HG02642 (cell line): Measurements from ENCODE around the gene ARMCX4.
"Not testable (repeated sequence)": the region's sequence is repeated elsewhere in the genome, so short reads cannot be mapped to it uniquely, and the experiment has no call there.

Source experiments
- ATAC-seq: cut with Tn5 transposase; IDR thresholded peaks from one replicate; pipeline ENCODE4 v1.9.1; 2021; ENCODE audit warnings: mild to moderate bottlenecking; ENCODE audit not compliant: unreplicated experiment, poor library complexity

The ARMCX4 gene

DNA sequence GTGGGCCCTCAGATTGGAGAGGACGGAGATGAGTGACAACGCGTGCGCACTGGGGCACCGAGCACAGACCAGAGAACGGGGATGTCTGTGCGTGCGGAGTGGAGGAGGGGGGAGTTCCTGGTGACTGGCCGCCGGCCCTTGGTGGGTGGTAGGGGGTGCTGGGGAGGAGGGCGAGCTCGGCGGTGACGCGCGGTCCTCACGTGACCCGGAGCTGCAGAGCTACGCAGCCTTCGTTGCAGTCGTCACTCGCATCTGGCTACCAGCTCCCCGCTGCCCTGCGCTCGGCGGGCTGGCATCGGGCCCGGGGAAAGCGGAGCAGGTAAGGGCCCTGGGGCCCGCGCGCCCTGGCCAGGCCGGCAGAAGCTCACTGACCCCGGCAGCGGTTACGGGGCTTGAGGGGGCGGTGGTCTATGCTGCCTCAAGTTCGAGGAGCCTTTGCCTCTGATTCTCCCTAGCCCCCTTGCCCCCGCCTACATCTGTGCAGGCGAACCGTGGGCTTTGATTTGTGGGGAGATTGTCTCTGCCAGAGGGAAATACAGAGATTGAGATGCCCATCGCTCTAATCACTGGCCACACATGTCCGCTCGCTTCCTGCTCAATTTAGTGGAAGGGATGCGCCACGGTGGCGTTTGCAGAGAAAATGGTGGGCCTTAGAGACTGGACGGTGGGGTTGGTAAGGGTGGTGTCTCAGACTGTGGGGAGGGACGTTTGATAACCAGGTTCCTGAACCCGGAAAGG, at the start of gene ARMCX4:
Gene ARMCX4, plus strand, starts transcription at position 245 of the 738 bp plus-strand sequence. CDS start 3,134 bp downstream, outside the sequence.
- peak; percentile 64 for ATAC-seq

DNA sequence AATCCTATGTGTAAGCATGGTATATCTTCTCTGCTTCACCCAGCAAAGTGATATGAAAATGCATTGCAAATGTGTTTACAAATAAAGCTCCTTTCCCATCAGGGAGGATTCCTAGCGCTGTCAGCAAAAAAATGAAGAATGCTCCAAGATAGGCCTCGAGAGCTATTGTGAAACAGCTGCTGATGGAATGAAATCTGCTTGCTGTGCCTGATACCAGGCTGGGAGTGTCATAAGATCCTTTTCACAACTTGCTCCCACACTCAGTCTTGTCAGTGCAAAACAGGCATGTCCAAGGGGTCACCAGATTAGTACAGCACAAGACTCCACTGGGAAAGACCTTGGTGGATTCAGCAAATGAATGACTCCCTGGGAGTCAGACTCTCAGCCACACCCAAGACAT, 43.2 kb upstream of the ARMCX4 start:
- ATAC-seq = no peak

DNA sequence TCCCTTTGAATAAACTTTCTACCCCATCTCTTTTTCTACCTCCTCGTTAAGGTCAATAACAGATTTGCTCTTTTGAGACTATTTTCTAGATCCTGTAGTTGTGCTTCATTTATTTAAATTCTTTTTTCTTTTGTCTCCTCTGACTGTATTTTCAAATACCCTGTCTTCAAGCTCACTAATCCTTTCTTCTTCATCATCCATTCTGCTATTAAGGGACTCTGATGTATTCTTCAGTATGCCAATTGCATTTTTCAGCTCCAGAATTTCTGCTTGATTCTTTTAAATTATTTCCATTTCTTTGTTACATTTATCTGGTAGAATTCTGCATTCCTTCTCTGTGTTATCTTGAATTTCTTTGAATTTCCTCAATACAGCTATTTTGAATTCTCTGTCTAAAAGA, 36.0 kb upstream of the ARMCX4 start:
- no peak for ATAC-seq

DNA sequence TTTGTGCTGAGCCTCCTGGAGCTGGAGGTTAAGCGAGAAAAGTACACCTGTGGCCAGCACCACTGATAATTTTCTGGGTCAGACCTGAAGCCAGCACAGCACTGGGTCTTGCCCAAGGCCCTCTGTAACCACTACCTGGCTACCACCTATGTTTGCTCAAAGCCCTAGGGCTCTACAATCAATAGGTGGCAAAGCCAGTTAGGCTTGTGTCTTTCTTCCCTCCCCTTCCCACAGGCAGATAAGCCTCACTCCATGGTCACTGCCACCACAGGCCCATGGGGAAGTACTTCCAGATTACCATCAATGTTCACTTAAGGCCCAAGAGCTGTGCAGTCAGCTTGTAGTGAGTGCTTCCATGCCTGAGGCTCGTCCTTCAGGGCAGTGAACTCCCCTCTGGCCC, 35.2 kb upstream of the ARMCX4 start:
- ATAC-seq = no peak

DNA sequence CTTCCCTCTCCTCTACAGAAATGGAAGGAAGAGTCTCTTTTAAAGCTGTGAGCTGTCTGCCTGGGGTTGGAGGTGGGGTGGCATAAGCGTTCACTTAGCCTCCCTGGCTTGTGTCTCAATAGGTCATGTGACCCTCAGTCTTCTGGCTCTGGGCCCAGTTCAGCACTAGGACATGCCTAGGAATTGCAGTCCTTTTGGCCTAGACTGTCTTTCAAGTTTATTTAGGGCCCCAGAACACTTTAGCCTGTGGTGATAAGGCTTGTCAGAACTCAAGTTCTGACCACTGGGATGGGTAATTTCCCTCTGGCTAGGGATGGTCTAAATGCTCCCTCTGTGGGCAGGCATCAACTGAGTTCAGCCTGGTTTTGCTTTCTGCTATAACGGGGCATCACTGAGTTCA, 34.3 kb upstream of the ARMCX4 start:
- ATAC-seq = no peak

DNA sequence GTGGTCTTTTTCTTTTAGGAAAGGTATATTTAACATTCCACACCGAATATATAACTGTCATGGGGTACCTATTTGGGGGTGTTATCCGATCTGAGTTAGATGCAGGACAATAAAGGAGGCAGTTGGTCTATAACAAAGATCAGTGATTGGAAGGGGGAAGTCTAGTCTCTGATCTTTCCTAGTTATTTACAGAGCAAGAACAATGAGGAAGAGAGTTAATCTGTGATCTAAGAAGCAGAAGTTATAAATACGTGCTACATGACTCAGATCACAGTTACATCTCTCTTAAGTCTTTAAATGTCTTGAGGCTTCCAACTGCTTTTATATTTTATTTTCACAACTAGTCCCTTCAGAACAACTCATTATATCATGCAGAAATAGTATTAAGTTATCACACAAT, 33.2 kb upstream of the ARMCX4 start:
- no peak for ATAC-seq

DNA sequence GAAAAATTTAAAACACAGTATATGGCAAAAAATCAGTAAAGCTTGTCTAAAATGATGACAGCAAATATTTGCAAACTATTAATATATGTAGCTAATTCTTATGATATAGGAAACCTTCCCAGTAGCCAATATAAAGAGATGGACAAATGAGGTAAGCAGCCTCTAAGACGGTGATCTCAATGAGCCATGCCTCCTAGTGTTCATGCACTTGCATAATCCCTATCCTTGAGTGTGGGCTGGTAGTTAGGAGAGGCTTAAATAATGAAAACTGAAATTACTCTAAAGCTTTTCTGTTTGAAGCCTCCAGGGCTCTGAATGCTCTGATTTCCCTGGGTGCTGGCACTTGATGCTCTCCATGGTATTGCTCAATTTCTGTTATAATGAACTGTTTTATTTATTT, 24.6 kb upstream of the ARMCX4 start:
- no peak for ATAC-seq

DNA sequence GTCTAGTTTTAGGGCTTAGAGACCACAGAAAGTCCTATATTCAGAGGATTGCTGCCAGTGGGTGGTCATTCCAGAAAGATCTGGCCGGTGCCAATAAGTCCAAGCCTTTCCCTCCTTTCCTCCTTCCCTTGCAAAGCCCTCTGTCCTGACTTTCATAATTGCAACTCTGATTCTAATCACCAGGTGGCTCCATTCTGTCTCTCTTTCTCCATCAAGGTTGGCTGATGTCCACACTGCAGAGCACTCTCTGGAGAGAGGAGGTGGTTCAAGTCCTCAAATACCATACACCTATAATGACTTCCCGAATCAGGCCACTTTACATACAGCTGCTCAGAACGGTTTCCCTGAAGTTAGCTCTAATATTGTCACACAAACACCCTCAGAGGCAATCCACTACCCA, 22.4 kb upstream of the ARMCX4 start:
- no peak for ATAC-seq

DNA sequence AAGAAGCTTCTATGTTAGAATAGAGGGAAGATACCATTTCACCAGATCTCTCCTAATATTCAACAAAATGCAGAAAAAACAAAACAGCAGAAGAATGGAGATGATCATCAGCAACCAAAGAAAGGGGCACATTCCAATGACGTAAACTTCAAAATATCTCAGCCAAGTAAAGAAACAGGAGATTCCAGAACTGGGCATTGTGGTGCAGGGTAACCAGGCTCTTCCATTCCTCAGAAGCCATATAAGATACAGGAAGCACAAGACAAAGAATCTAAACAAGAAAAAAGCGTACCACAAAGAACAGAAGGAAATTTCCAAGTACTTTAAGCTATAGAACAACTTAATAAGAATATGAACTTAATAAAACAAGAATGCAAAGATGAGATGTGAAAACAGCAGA, 6.9 kb upstream of the ARMCX4 start:
- no peak for ATAC-seq

DNA sequence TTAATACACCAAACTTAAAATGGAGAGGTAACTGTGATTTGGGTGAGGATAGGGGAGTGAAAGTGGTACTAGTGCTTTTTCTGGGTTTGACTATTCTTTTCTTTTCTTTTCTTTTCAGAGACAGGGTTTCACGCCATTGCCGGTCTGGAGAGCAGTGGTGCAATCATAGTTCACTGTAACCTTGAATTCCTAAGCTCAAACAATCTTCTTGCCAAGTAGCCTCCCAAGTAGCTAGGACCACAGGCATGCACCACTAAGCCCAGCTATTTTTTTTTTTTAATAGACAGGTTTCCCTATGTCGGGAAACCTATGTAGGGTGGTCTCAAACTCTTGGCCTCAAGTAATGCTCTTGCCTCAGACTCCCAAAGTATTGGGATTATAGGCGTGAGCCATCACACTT, 3.0 kb upstream of the ARMCX4 start:
- ATAC-seq = no peak

DNA sequence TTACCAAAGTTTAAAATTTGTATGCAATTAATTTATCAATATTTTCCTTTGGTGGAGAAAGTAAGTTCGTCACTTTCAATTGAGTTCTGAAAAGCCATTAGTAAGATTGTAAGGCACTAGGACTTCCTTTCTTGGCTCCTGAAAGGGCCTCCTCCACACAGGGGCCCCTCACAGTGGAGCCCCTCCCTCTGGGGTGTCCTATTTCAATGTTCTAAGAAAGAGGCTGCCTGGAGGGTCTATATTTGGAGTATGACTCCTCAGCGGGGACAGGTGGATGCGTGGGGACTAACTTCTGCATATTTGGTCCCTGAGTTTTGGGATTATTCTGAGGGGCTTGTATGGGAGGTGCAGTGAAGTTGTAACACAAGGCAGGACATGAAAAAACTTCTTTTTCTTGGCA, 1.6 kb upstream of the ARMCX4 start:
- ATAC-seq = no peak

DNA sequence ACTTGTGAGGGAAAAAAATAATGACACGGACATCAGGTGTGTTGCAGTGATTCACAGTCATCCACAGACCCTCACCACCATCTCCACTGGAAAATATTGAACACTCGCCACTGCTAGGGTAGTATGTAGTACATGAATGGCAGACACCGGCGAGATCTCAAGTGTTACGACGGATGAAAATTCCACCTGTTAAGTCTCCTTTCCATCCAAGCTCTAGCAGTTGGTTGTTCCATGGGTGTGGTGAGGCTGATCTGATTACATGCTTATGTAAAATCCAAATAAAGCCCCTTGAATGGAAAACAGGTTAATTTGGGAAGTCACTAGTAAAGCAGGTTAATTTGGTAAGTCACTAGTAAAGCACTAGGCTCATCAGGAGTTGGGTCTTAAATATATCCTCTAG, 1.1 kb upstream of the ARMCX4 start:
- ATAC-seq = no peak

DNA sequence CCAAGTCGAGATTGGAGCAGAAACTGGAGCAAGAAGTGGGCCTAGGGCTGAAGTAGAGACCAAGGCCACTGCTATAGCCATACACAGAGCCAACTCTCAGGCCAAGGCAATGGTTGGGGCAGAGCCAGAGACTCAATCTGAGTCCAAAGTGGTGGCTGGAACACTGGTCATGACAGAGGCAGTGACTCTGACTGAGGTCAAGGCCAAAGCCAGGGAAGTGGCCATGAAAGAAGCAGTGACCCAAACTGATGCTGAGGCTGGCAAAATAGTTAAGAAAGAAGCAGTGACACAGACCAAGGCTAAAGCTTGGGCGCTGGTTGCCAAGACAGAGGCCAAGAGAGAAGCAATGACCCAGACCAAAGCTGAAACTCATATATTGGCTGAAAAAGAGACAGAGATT, 3.5 kb downstream of the ARMCX4 start:
- ATAC-seq = no peak

DNA sequence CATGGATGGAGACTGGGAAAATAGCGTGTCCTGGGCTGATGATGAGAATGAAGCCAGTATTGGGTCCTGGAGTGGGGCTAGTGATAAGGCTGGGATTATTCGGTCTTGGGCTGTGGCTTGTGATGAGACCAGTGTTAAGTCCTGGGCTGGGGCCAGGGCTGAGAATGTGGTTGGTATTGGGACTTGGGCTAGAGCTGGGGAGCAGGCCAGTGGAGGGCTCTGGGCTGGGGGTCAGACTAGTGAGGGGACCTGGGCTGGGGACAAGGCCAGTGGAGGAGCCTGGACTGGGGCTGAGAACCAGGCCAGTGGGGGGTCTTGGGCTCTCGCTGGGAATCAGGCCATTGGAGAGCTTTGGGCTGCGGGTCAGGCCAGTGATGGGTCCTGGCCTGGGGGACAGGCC, 6.7 kb downstream of the ARMCX4 start:
- no peak for ATAC-seq

DNA sequence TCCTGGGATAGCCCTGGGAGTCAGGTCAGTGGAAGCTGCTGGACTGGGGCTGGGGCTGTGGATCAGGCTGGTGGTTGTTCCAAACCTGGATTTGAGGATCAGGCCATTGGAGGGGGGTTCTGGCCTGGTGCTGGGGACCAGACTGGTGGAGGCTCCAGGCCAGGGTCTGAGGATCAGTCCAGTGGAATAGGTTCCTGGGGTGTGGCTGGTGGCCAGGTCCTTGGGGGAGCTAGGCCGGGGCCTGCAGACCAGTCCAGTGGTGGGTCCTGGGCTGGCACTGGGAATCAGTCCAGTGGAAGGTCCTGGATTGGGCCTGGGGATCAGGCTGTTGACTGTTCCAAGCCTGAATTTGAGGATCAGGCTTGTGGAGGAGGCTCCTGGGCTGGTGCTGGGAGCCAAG, 8.0 kb downstream of the ARMCX4 start:
- ATAC-seq = no peak

DNA sequence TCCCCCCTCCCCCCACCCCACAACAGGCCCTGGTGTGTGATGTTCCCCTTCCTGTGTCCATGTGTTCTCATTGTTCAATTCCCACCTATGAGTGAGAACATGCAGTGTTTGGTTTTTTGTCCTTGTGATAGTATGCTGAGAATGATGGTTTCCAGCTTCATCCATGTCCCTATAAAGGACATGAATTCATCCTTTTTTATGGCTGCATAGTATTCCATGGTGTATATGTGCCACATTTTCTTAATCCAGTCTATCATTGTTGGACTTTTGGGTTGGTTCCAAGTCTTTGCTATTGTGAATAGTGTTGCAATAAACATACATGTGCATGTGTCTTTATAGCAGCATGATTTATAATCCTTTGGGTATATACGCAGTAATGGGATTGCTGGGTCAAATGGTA, 17.7 kb downstream of the ARMCX4 start:
- ATAC-seq = not testable (repeated sequence)

DNA sequence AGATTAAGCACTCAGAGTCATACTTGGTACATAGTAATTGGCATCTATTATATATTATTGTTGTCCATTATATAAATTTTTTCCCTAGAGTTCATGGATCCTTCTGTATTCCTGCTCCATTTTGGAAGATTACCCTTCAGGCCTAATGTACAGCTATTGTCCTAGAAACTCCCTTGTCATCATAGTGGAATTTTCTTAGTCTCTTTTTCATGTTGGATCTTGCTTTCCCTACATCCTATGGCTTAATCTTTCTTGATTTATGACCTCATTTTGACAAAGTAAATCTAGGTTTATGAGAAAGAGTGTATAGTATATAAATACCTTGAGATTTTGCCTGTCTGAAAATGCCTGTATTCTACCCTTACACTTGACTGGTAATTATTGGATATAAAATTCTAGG, 22.1 kb downstream of the ARMCX4 start:
- ATAC-seq = no peak

DNA sequence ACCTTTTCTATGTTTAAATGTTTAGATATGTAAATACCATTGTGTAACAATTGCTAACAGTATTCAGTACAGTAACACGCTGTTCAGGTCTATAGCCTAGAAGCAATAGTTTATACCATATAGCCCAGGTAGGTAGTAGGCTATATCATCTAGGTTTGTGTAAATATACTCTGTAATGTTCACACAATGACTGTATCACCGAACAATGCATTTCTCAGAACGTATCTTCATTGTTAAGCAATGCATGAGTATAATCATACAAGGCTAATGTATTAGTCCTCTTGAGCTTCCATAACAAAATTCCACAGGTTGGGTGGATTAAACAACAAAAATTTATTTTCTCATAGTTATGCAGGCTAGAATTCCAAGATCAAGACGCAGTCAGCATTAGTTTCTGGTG, 22.7 kb downstream of the ARMCX4 start:
- no peak for ATAC-seq

DNA sequence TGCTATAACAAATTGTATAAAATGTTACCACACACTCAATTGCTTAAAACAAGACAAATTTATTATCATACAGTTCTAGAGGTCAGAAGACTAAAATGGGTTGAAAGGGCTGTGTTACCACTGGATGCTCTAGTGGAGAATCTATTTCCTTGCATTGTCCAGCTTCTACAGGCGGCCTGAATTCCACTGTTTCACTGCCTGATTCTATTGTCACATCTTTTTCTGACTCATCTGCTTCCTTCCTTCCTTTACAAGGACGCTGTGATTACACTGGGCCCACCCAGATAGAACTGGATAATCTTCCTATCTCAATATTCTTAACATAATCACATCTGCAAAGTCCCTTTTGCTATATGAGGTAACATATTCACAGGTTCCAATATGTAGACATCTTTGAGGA, 45.7 kb downstream of the ARMCX4 start:
- no peak for ATAC-seq
